IMR-90 (cell line): Measurements from ENCODE around the gene CXADR. TPM values are rescaled to one million over a fixed set of nuclear protein-coding genes. Genes with fewer than 3 reads are reported as not detected.

Experiments
- ATAC-seq: fragments of 200-7000 bp; cut with Tn5 transposase; 2 replicates; pipeline ENCODE4 v1.9.1; 2020; ENCODE audit warnings: low read depth, mild to moderate bottlenecking, moderate library complexity
- BruUV-seq: library from RNA; stranded (reverse); fragments of 400-500 nt; replicated peaks from 2 replicates; lab custom pipeline; 2021; lab: Mats Ljungman, UMichigan
- CTCF ChIA-PET: fragments of 300-600 bp; formaldehyde crosslinking; extraction: SDS; loops from one replicate; lab custom pipeline; 2021; ENCODE audit warnings: antibody characterized with exemption; lab: Yijun Ruan, JAX
- POLR2A ChIA-PET: fragments of 300-600 bp; sonication (Branson Sonifier 250); formaldehyde crosslinking; loops from one replicate; lab custom pipeline; 2022; ENCODE audit warnings: antibody characterized with exemption; ENCODE audit not compliant: unreplicated experiment; lab: Charles Lee
- DNase-seq: peaks from one replicate; pipeline ENCODE4 v3.0.0; 2013
- H2AFZ ChIP-seq: replicated peaks from 2 replicates; pipeline ENCODE3; 2013; ENCODE audit warnings: low read length, mild to moderate bottlenecking; ENCODE audit not compliant: poor library complexity
- H2AK5ac ChIP-seq: 2 replicates; pipeline ENCODE4 v1.6.1; 2013; ENCODE audit warnings: low read depth, low read length, inconsistent platforms
- H2AK9ac ChIP-seq: replicated peaks from 2 replicates; pipeline ENCODE3; 2013; ENCODE audit warnings: mild to moderate bottlenecking, low read depth, low read length, moderate library complexity; ENCODE audit not compliant: poor library complexity
- H2BK120ac ChIP-seq: 2 replicates; pipeline ENCODE4 v1.6.1; 2013; ENCODE audit warnings: low read depth, low read length, inconsistent platforms
- H2BK15ac ChIP-seq: 3 replicates; pipeline ENCODE4 v1.6.1; 2013; ENCODE audit warnings: low read depth, low read length, inconsistent platforms
- H2BK20ac ChIP-seq: 2 replicates; pipeline ENCODE4 v1.6.1; 2013; ENCODE audit warnings: low read depth, mild to moderate bottlenecking, inconsistent platforms, low read length, moderate library complexity
- H2BK5ac ChIP-seq: 2 replicates; pipeline ENCODE4 v1.6.1; 2013; ENCODE audit warnings: mild to moderate bottlenecking, low read depth, low read length, inconsistent platforms; ENCODE audit not compliant: poor library complexity, severe bottlenecking
- H3K14ac ChIP-seq: replicated peaks from 2 replicates; pipeline ENCODE4 v1.6.1; 2013; ENCODE audit warnings: low read depth, low read length, inconsistent platforms
- H3K18ac ChIP-seq: 2 replicates; pipeline ENCODE4 v1.6.1; 2013; ENCODE audit warnings: low read depth, low read length, control low read depth
- H3K23ac ChIP-seq: 2 replicates; pipeline ENCODE4 v1.6.1; 2013; ENCODE audit warnings: low read depth, low read length, inconsistent platforms
- H3K27ac ChIP-seq: 2 replicates; pipeline ENCODE4 v1.5.1; 2013; ENCODE audit warnings: mild to moderate bottlenecking, control low read depth, low read length; ENCODE audit not compliant: insufficient read depth
- H3K27me3 ChIP-seq: 2 replicates; pipeline ENCODE4 v1.6.1; 2013; ENCODE audit warnings: low read length; ENCODE audit not compliant: control insufficient read depth, insufficient read depth
- H3K36me3 ChIP-seq: 2 replicates; pipeline ENCODE4 v1.6.1; 2013; ENCODE audit warnings: low read length, mixed read lengths; ENCODE audit not compliant: control insufficient read depth, insufficient read depth
- H3K4ac ChIP-seq: 2 replicates; pipeline ENCODE4 v1.6.1; 2013; ENCODE audit warnings: low read depth, low read length, inconsistent platforms
- H3K4me1 ChIP-seq: 2 replicates; pipeline ENCODE4 v1.6.1; 2013; ENCODE audit warnings: low read length, mixed read lengths; ENCODE audit not compliant: control insufficient read depth, insufficient read depth
- H3K4me2 ChIP-seq: 2 replicates; pipeline ENCODE4 v1.6.1; 2013; ENCODE audit warnings: low read depth, mild to moderate bottlenecking, control low read depth, low read length, moderate library complexity
- H3K4me3 ChIP-seq: 2 replicates; pipeline ENCODE4 v1.5.1; 2013; ENCODE audit warnings: low read depth, mild to moderate bottlenecking, control low read depth, low read length, moderate library complexity; ENCODE audit not compliant: insufficient read depth
- H3K56ac ChIP-seq: 2 replicates; pipeline ENCODE4 v1.6.1; 2013; ENCODE audit warnings: low read length, inconsistent platforms; ENCODE audit not compliant: insufficient read depth; ENCODE audit errors: extremely low read depth
- H3K79me1 ChIP-seq, 2 experiments: 2 replicates each; pipeline ENCODE4 v1.6.1; 2013; ENCODE audit warnings: low read length in 2 of 2, inconsistent platforms in 1 of 2, low read depth in 1 of 2
- H3K9ac ChIP-seq: 2 replicates; pipeline ENCODE4 v1.6.1; 2013; ENCODE audit warnings: low read depth, low read length, control low read depth
- H3K9me1 ChIP-seq: 2 replicates; pipeline ENCODE4 v1.6.1; 2013; ENCODE audit warnings: low read length, inconsistent platforms; ENCODE audit not compliant: insufficient read depth
- H3K9me3 ChIP-seq: 2 replicates; pipeline ENCODE4 v1.6.1; 2013; ENCODE audit warnings: low read length; ENCODE audit not compliant: control insufficient read depth, insufficient read depth
- H4K20me1 ChIP-seq: 2 replicates; pipeline ENCODE4 v1.6.1; 2013; ENCODE audit warnings: low read length, inconsistent platforms; ENCODE audit not compliant: insufficient read depth
- H4K5ac ChIP-seq: 2 replicates; pipeline ENCODE4 v1.6.1; 2013; ENCODE audit warnings: mild to moderate bottlenecking, low read depth, low read length, control low read depth
- H4K8ac ChIP-seq, 2 experiments: 2 replicates each; pipeline ENCODE4 v1.6.1; 2013; ENCODE audit warnings: low read depth in 2 of 2, low read length in 2 of 2, control low read depth in 1 of 2, inconsistent platforms in 1 of 2
- H4K91ac ChIP-seq: 2 replicates; pipeline ENCODE4 v1.6.1; 2013; ENCODE audit warnings: low read depth, low read length, inconsistent platforms; ENCODE audit not compliant: insufficient read depth
- BHLHE40 ChIP-seq: fragments of 150-350 bp; IDR thresholded peaks from 2 replicates; pipeline ENCODE4 v1.6.1; 2016; ENCODE audit warnings: mild to moderate bottlenecking, low read depth, low read length
- CEBPB ChIP-seq: IDR thresholded peaks from 2 replicates; pipeline ENCODE4 v1.6.1; 2012; ENCODE audit warnings: low read depth, low read length, improper control_type of control experiment
- CHD1 ChIP-seq: IDR thresholded peaks from 2 replicates; pipeline ENCODE4 v1.6.1; 2012; ENCODE audit warnings: low read depth, low read length, improper control_type of control experiment
- CTCF ChIP-seq: conservative IDR thresholded peaks from 2 replicates; pipeline ENCODE4 v1.5.1; 2012; ENCODE audit warnings: mild to moderate bottlenecking, low read depth, low read length, improper control_type of control experiment
- ELK1 ChIP-seq: fragments of 150-350 bp; IDR thresholded peaks from 2 replicates; pipeline ENCODE4 v1.6.1; 2016; ENCODE audit warnings: low read depth, mild to moderate bottlenecking, low read length, moderate library complexity, borderline replicate concordance
- FOS ChIP-seq: fragments of 150-350 bp; IDR thresholded peaks from 2 replicates; pipeline ENCODE4 v1.6.1; 2016; ENCODE audit warnings: low read depth, low read length
- MAFK ChIP-seq: IDR thresholded peaks from 2 replicates; pipeline ENCODE4 v1.6.1; 2012; ENCODE audit warnings: low read depth, low read length, improper control_type of control experiment
- MAZ ChIP-seq: IDR thresholded peaks from 2 replicates; pipeline ENCODE4 v1.6.1; 2012; ENCODE audit warnings: low read depth, mild to moderate bottlenecking, low read length, improper control_type of control experiment, moderate library complexity, borderline replicate concordance
- MXI1 ChIP-seq: IDR thresholded peaks from 2 replicates; pipeline ENCODE4 v1.6.1; 2012; ENCODE audit warnings: low read depth, mild to moderate bottlenecking, low read length, moderate library complexity, borderline replicate concordance
- NFE2L2 ChIP-seq: fragments of 150-350 bp; IDR thresholded peaks from 2 replicates; pipeline ENCODE4 v1.6.1; 2016; ENCODE audit warnings: low read depth, mild to moderate bottlenecking, low read length
- POLR2A ChIP-seq: IDR thresholded peaks from 2 replicates; pipeline ENCODE4 v1.6.1; 2012; ENCODE audit warnings: mild to moderate bottlenecking, low read depth, low read length
- RAD21 ChIP-seq: IDR thresholded peaks from 2 replicates; pipeline ENCODE4 v1.6.1; 2012; ENCODE audit warnings: low read length, improper control_type of control experiment
- RCOR1 ChIP-seq: IDR thresholded peaks from 2 replicates; pipeline ENCODE4 v1.6.1; 2012; ENCODE audit warnings: mild to moderate bottlenecking, low read length, improper control_type of control experiment; ENCODE audit not compliant: insufficient replicate concordance
- RFX5 ChIP-seq: IDR thresholded peaks from 2 replicates; pipeline ENCODE4 v1.8.0; 2012; ENCODE audit warnings: low read depth, mild to moderate bottlenecking, low read length, moderate library complexity
- SMC3 ChIP-seq: fragments of 150-350 bp; IDR thresholded peaks from 2 replicates; pipeline ENCODE4 v1.6.1; 2016; ENCODE audit warnings: low read depth, mild to moderate bottlenecking, antibody characterized with exemption, low read length, moderate library complexity
- WGBS, 2 experiments: methylation state at CpG; one replicate each; pipeline versions ENCODE4 v1.1.5 to v1.1.7; 2013; ENCODE audit warnings: missing lambda C conversion rate in 2 of 2; ENCODE audit not compliant: insufficient read length in 1 of 2; ENCODE audit errors: extremely low coverage in 2 of 2; 5-methylcytosine and 5-hydroxymethylcytosine counted together
- dilution Hi-C: fragments of 300-500 bp; cut with HindIII; formaldehyde crosslinking; loops from one replicate; pipeline ENCODE4 v1.14.3; 2018; ENCODE audit warnings: low sequenced_read_pairs; ENCODE audit not compliant: unreplicated experiment
- in situ Hi-C: fragments of 300-500 bp; cut with MboI; formaldehyde crosslinking; loops from 3 replicates; pipeline ENCODE4 v1.14.3; 2019; ENCODE audit warnings: low sequenced_read_pairs, inconsistent platforms, mixed read lengths
- intact Hi-C: fragments of 100-400 bp; cut with micrococcal nuclease; formaldehyde crosslinking; loops from 2 replicates; pipeline ENCODE4 v1.10.0; 2022
- polyA plus RNA-seq, 3 experiments: library from polyadenylated mRNA; depleted of rRNA; stranded (reverse); fragments of >200 nt; gene quantifications; 2 replicates each; pipeline ENCODE4 v1.2.3, GENCODE V29; 2012; ENCODE audit warnings: low replicate concordance in 1 of 3
- total RNA-seq: library from RNA; depleted of rRNA; stranded (reverse); fragments of >200 nt; gene quantifications from 2 replicates; pipeline ENCODE4 v1.2.3, GENCODE V29; 2012
- TF ChIP-seq, protein P1 (sequence below): fragments of 150-350 bp; IDR thresholded peaks from 2 replicates; pipeline ENCODE4 v1.6.1; 2017; ENCODE audit warnings: mild to moderate bottlenecking, antibody characterized with exemption, low read length, low read depth

Gene CXADR
- total and polyA plus RNA-seq, 2 of the 4 experiments (the other 2 are of a cell fraction) = 0.21 to 1.1 TPM

- dilution Hi-C loops = no loop called here
- no CpG with 5 or more reads among the region's 5 CpGs for WGBS, 2 experiments
Observed at GRCh38 chr21:17550671-17551308, 37.9 kb downstream of the CXADR start.

More at GRCh38 chr21:17550671-17551308, 37.9 kb downstream of the CXADR start:
- POLR2A ChIA-PET = no interaction called here
- H2BK120ac ChIP-seq = no peak overlapping the region
- CTCF ChIA-PET = no interaction called here
- no peak overlapping the region for H3K9ac ChIP-seq
- peaks cover 3% of the 10 kb centered on the region; the same call in 1 of the 2 replicates for H3K4me1 ChIP-seq
- no peaks in the 10 kb centered on the region for H3K9me3 ChIP-seq
- no peak for ATAC-seq
- intact Hi-C loops (no loop called here), in situ Hi-C loops (no loop called here)
- no peaks in the 10 kb centered on the region for H3K36me3 ChIP-seq
- no peak overlapping the region for H2AK9ac ChIP-seq
- no peak overlapping the region for H3K56ac ChIP-seq
- H2BK20ac ChIP-seq = no peak overlapping the region
- no peak overlapping the region for H3K4ac ChIP-seq
- no peak overlapping the region for H3K4me2 ChIP-seq
- no TSS peak for BruUV-seq
- H2BK5ac ChIP-seq = no peak overlapping the region
- no peaks in the 10 kb centered on the region for H4K20me1 ChIP-seq
- no peak overlapping the region for H3K27ac ChIP-seq
- H3K9me1 ChIP-seq = no peaks in the 10 kb centered on the region
- no peak overlapping the region for H3K18ac ChIP-seq
- no peak overlapping the region for H3K23ac ChIP-seq
- H2AFZ ChIP-seq = no peak overlapping the region
- H3K27me3 ChIP-seq = 0 out of 2 replicates have a peak, but pooled peaks cover 2% of the 10 kb centered on the region
- no peak overlapping the region for H4K5ac ChIP-seq
- H2AK5ac ChIP-seq = no peak overlapping the region
- H3K79me1 ChIP-seq = no peaks in the 10 kb centered on the region
- no peak overlapping the region for H4K8ac ChIP-seq
- H3K14ac ChIP-seq = no peak overlapping the region
- H2BK15ac ChIP-seq = no peak overlapping the region
- no peak for DNase-seq
- no peak overlapping the region for H4K91ac ChIP-seq
- H3K4me3 ChIP-seq = no peak overlapping the region
- TF ChIP-seq CTCF (no peak), CHD1 (no peak), BHLHE40 (no peak), MAFK (no peak), CEBPB (no peak), ELK1 (no peak), SMC3 (no peak), RAD21 (no peak), RFX5 (no peak), RCOR1 (no peak), FOS (no peak), POLR2A (no peak), NFE2L2 (no peak), MAZ (no peak), MXI1 (no peak)
- TF ChIP-seq, protein P1, sequence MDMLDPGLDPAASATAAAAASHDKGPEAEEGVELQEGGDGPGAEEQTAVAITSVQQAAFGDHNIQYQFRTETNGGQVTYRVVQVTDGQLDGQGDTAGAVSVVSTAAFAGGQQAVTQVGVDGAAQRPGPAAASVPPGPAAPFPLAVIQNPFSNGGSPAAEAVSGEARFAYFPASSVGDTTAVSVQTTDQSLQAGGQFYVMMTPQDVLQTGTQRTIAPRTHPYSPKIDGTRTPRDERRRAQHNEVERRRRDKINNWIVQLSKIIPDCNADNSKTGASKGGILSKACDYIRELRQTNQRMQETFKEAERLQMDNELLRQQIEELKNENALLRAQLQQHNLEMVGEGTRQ = no peak
